Mammary epithelial cell (primary cell): ENCODE measurements around the gene SNX30.

Experiments
- CTCF ChIP-seq, 2 donors: IDR thresholded peaks in 1 of 2; conservative IDR thresholded peaks in 1 of 2; 2 replicates each; pipeline ENCODE4 v1.5.1; 2011 to 2012; ENCODE audit warnings: inconsistent platforms in 2 of 2, low read length in 2 of 2, mild to moderate bottlenecking in 2 of 2, control low read depth in 1 of 2, low read depth in 1 of 2; ENCODE audit not compliant: insufficient read depth in 1 of 2; ENCODE audit errors: extremely low read depth in 1 of 2
- EZH2 ChIP-seq: IDR thresholded peaks from 2 replicates; pipeline ENCODE4 v1.6.1; 2012; ENCODE audit warnings: low read length, inconsistent platforms, borderline replicate concordance

GRCh38 chr9:112867275-112867991 is 116.9 kb downstream of the SNX30 start:
- TF ChIP-seq CTCF (conservative IDR thresholded peaks at IDR 0.05 in 1 of 2, IDR thresholded peaks at IDR 0.05 in 1 of 2; ENCODE audit: extremely low read depth in 1 of 2, insufficient read depth in 1 of 2, low read depth in 1 of 2, low read length in 2 of 2) = no peak
- TF ChIP-seq EZH2 = no peak
